Stimulated activated CD4-positive, alpha-beta T cell treated with anti-CD3 and anti-CD28 coated beads, Interleukin-4, amount 100 ng/mL, for 1 hour (primary cell): Measurements from ENCODE around the gene TENT4B.
"Not testable (repeated sequence)": the region's sequence is repeated elsewhere in the genome, so short reads cannot be mapped to it uniquely, and the experiment has no call there.

ENCODE experiments used
- DNase-seq: peaks from one replicate; pipeline ENCODE4 v3.0.0-alpha.2; 2020

Gene TENT4B

GRCh38 chr16:50155925-50156324, 2.8 kb downstream of the TENT4B start:
- no peak for DNase-seq

- DNase-seq: no peak
These were observed 3.5 kb downstream of the TENT4B start for GRCh38 chr16:50156590-50156989.

GRCh38 chr16:50160495-50161164, 7.5 kb downstream of the TENT4B start:
- DNase-seq: no peak

- no peak for DNase-seq
These were observed 8.8 kb downstream of the TENT4B start for GRCh38 chr16:50161950-50162349.

GRCh38 chr16:50165473-50165872, 12.4 kb downstream of the TENT4B start:
- DNase-seq: no peak

GRCh38 chr16:50166511-50167500, 13.7 kb downstream of the TENT4B start:
- DNase-seq: peak; percentile 17

- DNase-seq: no peak
These were observed 14.4 kb downstream of the TENT4B start for GRCh38 chr16:50167556-50167955.

GRCh38 chr16:50169555-50170096, 16.5 kb downstream of the TENT4B start:
- no peak for DNase-seq

- not testable (repeated sequence) for DNase-seq
These were observed 18.7 kb downstream of the TENT4B start for GRCh38 chr16:50171773-50172172.

- no peak for DNase-seq
These were observed 19.3 kb downstream of the TENT4B start for GRCh38 chr16:50172195-50172922.

- no peak for DNase-seq
These were observed 20.2 kb downstream of the TENT4B start for GRCh38 chr16:50173316-50173715.

GRCh38 chr16:50178491-50178941, 25.4 kb downstream of the TENT4B start:
- no peak for DNase-seq

- DNase-seq: no peak
These were observed 29.3 kb downstream of the TENT4B start for GRCh38 chr16:50182441-50182840.

GRCh38 chr16:50183316-50183715, 30.2 kb downstream of the TENT4B start:
- DNase-seq: no peak

- DNase-seq: no peak
These were observed 31.9 kb downstream of the TENT4B start for GRCh38 chr16:50185005-50185505.

- no peak for DNase-seq
These were observed 35.6 kb downstream of the TENT4B start for GRCh38 chr16:50188619-50189136.

- no peak for DNase-seq
These were observed 37.2 kb downstream of the TENT4B start for GRCh38 chr16:50190292-50190691.

- DNase-seq: no peak
These were observed 39.4 kb downstream of the TENT4B start for GRCh38 chr16:50192386-50193050.

GRCh38 chr16:50193594-50193993, 40.5 kb downstream of the TENT4B start:
- no peak for DNase-seq

GRCh38 chr16:50195276-50195675, 42.2 kb downstream of the TENT4B start:
- no peak for DNase-seq

GRCh38 chr16:50195756-50196155, 42.6 kb downstream of the TENT4B start:
- no peak for DNase-seq

- no peak for DNase-seq
These were observed 44.5 kb downstream of the TENT4B start for GRCh38 chr16:50197582-50197981.
